GM18909 (cell line): Measurements from ENCODE around the gene L3MBTL3.
"Not testable (repeated sequence)": the region's sequence is repeated elsewhere in the genome, so short reads cannot be mapped to it uniquely, and the experiment has no call there.

Source experiments
- ATAC-seq: cut with Tn5 transposase; IDR thresholded peaks from one replicate; pipeline ENCODE4 v1.9.1; 2021; ENCODE audit warnings: mild to moderate bottlenecking; ENCODE audit not compliant: unreplicated experiment, poor library complexity

L3MBTL3 gene

DNA sequence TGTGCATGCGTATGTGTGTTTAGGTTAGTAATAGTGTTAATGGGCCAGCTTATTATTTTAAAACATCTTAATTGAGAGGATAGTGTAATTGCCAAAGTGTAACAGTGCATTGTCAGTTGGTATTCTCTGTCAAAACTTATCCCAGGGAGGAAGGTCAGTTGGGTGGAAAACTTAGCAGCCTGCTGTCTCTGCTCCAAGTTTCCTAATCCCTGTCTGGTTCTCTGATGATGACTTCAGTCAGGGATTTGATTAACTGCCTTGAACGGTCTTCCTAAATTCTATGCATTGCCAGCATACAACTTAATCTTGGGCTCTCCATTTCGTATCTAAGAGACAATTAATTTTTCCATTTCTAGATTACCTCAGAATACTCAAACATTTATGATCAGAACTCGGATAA, 51.1 kb downstream of the L3MBTL3 start:
- no peak for ATAC-seq

DNA sequence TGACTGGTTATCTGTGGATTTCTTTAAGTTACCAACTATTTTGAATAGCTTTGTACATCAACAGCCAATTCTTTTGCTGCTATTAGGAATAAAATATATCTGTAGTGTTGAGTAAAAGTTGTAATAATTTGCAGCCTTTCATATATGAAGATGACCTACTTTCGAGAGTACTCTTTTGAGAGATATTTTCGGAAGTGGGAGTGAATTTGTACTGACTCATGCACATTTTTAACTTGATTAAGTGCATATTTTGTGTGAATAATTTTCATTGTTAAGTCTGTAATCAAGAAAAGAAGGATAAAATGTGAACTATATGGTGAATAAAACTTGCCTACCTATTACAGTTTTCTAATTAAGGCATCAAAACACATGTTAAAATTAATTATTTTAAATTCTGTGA, 51.9 kb downstream of the L3MBTL3 start:
- ATAC-seq, result no peak

DNA sequence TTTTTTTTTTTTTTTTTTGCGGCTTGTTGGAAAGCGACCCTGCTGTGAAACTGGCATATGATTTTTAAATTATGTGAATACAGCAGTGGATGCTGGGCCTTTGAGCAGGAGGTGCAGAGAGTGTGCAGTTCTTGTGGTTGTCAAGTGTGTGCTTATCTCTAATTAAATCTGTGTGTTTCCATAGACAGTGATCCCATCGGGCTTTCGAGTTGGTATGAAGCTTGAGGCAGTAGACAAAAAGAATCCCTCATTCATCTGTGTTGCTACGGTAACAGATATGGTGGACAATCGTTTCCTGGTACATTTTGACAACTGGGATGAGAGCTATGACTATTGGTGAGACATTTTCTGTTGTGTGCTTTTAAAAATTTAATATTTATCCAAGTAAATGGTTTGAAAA, 52.4 kb downstream of the L3MBTL3 start:
- no peak for ATAC-seq

DNA sequence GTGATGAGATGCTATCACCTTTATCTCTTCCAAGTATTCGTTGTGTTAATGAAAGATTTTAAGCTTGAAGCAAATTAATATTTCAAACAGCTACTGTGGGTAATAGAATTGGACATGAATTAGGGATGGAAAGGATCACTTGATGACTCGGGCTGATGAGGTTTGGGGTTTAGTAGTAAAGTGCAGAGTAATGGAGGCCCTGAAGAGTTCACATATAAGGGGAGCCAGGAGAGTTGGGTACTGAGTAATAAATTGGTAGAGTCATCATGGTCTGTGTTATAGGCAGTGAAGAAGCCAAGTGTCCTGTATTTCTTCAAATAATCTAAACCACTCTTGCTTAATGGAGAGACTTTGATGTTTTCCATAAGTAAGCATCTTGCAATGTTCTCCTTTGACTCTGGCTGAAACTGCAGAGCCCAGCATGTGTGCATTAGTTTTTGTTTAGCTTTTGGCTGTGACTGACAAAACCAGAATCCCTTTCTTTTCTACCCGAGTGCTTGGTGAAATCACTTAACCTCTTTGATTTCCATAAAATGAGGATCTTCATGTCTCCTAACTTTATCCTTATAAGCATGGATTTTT, 57.6 kb downstream of the L3MBTL3 start:
- no peak for ATAC-seq

DNA sequence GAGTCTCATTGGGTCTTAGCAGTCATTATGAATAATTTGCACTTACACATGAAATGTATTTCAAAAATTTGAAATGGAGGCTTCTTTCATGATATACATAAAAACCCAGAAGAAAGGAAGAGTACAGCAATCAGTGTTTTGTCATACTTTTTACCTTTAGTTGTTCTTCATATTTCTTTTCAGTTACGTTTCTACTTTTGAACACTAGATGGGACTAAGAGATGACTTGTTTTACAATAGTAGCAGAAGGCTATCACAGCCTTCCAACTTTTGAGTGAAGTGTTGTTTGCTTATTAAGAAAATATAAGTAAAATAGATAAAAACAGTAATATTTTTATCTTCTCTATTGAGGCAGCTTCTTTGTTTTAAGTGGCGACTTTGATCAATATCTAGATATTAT, 58.1 kb downstream of the L3MBTL3 start:
- ATAC-seq, result no peak

DNA sequence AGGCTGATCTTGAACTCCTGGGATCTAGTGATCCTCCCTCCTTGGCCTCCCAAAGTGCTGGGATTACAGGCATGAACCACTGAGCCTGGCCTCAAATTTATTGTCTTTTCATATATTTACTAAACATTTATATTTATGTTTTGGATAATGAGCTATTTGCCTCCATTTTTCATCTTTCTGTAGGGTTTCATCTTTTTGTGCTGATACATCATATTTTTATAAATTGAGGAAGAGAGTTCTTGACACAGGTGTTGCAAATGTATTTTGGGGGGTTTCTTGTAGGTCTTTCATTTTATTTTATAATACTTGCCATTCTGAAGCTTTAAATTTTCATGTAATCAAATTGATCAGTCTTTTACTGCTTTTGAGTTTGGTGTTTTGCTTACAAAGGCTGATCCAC, 72.4 kb downstream of the L3MBTL3 start:
- ATAC-seq, result no peak

DNA sequence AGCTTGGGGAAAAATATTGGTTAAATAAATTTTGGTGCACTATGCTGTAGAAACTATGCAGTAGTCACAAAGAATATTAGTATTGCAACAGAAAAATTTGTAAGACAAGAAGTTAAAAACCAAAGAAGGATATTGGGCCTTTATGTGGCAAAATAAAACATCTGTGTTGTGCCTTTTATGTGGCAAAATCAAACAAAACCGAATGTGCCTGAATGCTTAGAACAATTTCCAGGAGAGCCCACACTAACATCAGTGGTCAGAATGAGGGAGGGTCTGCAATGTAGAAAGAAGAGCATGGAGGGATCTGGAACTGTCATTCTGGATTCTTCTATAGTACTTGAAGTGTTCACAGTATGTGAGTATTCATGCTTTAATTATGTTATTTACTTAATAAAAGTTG, 75.2 kb downstream of the L3MBTL3 start:
- ATAC-seq, result no peak

DNA sequence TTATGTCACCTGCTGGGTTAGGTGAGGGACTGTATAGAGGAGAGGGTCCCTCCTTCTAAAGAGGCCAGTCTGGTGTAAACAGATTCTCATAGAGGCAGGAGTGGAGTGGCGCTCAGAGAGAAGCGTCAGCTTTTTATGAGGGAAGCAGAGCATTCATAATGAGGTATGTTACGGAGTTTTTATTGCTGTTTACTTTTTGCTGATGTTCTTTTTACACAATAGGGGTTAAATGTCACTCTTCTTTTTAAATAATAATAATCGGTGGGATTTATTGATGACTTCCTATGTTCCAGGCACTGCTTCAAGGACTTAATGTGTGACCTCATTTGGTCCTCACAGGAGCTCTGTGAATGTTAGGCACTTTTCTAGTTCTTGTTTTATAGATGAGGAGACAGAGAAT, 79.9 kb downstream of the L3MBTL3 start:
- no peak for ATAC-seq

DNA sequence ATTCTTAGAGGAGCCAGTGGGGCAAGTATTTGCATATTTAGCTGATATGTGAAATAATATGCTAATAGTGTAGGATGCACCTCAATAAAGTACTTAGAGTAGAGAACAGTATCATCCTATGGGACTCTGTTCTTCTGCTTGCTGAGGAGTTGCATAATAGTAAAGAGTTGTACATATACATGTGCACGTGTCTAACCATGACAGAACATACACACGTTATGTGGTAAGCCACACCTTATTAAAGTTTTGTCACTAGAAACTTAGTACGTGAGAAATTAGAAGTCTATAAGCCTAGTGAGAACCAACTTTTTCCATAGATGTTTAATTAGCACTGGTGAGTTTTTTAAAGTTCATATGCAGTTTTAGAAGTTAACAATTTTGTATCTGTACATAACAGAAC, 80.7 kb downstream of the L3MBTL3 start:
- ATAC-seq, result no peak

DNA sequence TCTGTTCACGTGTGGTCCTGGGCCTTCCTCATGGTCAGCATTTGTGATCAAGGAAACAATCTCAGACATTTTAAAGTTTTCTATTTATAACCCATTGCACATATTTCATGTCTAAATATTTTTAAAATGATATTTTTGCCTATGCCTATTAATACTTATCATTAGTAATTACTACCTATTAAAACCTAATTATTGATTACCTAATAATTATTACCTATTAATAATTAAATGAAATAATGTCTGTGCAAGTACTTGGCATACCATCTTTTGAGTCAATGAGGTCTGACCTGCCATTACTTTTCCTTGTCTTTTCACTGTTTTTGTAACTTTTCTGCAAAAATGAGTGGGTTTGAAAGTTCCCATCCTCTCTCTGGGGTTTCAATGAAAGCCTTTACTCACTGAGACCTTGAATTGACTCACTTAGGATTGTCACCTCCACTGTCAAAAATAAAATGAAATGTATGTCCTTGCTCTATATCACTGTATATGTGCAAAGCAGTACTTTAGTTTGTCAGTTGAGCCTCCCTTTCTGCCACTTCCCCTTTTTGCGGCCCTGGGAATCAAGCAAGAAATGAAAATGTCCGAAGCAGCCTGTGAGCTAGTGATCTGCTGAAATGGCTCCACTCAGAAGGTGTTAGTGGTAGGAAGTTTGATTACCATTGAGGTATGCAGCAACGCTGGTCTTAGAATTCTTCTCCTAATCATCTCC, 87.8 kb downstream of the L3MBTL3 start:
- peak; percentile 93 for ATAC-seq

DNA sequence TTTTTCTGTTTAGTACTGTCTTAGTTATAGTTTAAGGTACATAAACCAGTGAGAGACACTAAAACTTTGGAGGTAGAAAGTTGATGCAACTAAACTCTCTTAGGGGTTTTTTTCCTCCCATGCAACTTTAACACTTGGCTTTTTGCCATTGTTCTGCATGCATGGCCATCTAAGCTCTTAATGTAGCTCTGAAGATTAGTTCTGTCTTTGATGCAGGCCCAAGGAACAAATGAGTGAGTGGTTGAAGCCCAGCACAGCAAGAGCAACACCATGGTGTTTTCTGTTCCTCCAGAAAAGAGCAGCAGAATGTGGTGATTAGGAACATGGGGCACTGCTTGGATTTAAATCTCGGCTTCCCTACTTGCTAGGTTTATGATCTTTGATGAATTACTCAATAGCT, 89.3 kb downstream of the L3MBTL3 start:
- ATAC-seq, result no peak

DNA sequence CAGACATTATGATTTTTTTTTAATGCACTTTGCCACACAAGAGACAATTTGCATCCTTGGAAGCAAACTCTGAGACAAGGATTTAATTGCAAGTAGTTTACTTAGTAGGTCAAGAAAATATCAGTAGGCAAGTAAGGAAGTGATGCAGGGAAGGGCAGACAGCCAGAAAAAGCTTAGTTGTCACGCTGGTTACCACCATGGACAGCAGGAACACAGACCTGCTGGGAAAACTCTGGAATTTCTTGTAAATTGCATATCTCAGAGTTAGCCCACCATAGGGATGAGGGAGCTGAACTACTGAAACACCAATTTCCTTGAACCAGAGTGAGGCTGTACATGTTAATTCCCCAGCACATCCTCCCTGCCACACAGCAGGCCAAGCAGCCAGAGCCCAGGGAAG, 92.7 kb downstream of the L3MBTL3 start:
- ATAC-seq, result no peak

DNA sequence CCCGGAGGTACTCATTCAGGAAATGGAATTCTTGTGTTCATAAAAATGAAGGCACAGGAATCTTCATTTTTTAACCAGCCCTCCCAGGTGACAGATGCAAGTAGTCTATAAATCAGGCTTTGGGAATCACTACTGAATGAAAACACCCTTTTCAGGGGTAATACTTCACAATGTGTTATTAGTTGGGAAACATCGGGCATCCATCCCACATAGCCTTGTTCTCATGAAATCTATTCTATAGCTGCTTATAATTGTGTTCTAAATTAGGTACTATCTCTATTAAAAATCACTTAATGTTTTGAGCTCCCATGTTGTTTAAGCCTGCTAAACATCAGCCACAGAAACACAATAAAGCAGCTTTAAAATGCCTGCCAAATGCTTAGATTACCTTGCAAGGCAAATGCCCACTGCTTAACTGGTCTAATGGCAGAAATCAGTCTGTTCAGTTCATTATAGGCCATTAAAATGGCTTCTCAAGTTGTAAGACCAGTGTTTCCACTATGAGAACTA, 94.9 kb downstream of the L3MBTL3 start:
- ATAC-seq, result no peak

DNA sequence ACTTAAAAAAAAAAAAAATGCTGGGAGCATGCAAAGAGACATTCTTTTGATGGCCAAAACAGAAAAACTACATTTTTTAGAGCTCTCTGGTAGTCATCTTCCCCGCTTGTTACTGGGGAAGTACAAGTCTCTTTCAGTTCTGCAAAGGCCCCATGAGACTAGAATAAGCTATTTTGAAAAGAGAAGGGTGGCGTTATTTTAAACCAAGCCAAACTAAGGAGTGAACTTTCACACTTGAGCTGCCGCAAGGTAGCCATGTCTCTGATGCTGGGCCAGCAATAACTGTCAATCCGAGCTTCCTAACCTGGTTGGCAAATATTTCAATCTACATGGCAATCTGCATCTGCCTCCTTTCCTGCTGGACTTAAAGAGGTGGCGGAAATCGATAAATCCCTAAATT, 96.7 kb downstream of the L3MBTL3 start:
- peak; percentile 89 for ATAC-seq

DNA sequence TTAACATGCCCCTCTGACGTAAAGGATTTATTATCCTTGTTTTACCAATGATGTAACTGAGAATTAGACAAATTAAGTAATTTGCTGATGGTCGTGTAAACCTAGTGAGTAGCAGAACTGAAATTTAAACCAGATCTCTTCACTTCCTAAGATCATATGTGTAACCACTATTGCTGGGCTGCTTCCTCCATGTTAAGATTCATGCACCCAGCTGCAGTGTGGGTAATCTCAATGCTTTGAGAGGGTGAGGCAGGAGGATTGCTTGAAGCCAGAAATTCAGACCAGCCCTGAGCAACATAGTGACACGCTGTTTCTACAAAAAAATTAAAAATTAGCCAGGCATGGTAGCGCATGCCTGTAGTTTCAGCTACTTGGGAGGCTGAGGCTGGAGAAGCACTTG, 97.9 kb downstream of the L3MBTL3 start:
- ATAC-seq, result peak; percentile 42

DNA sequence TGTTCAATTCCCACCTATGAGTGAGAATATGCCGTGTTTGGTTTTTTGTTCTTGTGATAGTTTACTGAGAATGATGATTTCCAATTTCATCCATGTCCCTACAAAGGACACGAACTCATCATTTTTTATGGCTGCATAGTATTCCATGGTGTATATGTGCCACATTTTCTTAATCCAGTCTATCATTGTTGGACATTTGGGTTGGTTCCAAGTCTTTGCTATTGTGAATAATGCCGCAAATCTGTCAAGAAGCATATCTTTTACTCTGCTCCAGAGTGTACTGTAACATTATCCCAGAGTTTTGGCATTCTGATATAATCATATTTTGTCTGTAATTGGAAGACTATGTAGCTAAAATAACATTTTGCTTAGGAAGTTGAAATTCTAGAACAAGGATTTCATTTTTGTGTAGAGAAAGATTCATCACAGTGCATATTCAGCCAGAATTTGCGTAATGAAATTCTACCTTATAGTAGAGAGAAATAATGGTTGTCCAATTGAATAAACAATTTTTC, 98.9 kb downstream of the L3MBTL3 start:
- ATAC-seq, result not testable (repeated sequence)

DNA sequence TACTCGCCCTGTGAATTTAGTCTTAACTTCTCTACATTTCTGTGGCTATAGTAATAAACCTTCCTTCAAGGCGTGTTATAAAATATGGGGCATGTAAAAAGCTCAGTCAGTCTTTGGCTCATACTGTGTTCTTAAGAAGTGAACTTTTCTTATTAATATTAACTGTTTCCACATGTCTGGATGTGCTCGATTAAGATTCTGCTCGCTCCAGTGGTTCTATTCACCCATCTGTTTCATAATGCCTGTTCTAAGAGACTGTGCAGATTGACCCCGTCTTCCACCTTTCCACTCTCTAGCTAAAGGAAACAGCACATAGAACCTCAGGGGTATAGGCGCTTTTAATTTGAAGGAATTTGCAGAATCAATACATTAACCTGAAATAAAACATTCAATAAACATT, 99.9 kb downstream of the L3MBTL3 start:
- ATAC-seq, result no peak

DNA sequence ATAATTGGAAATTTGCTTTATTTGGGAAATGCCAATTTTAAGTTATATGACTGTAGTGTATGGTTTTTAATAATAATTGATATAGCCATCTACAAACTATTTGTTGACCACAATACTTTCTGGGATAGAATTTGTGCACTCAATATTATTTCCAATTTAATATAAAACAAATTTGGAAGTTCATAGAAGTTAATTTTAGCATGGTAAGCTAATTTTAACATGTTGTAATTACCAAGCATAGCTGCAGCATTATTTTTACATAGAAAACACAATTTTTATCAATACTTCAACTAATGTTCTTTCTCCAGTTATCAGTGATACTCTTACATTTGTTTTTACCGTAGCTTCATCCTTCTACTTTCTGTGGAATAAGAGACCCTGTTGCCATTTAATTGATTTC, 100.8 kb downstream of the L3MBTL3 start:
- no peak for ATAC-seq

DNA sequence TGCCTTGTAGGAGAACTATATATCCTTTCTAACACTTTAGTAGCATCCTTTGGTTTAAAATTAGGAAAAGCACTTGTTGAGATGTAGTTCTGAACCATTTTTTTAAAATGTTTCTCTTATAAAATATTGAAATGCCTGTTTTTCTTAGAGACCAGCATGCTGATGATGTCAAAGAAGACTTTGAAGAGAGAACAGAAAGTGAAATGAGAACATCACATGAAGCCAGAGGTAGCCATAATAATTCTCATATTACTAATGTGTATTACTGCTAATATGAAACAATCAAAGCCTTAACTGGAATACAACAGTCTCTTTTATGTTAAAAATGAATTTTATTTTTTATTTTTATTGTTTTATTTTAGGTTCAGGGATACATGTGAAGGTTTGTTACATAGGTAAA, 102.3 kb downstream of the L3MBTL3 start:
- ATAC-seq, result no peak

DNA sequence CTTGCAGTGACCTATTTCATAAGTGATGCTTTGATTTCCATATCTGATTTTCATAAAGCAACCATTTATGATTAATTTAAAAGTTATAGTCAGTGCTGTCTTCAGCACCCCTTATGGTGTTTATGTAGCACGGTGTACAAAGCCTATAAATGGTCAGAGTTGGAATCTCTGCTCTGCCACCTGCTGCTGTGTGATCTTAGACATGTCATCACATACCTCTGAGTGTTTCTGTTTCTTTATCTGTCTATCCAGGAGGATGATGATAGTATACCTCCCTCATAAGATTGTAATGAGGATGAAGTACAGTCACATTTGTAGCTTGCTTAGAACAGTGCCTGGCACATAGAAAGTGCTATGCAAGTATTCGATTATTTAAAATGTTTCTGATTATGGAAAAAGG, 103.9 kb downstream of the L3MBTL3 start:
- ATAC-seq, result no peak

DNA sequence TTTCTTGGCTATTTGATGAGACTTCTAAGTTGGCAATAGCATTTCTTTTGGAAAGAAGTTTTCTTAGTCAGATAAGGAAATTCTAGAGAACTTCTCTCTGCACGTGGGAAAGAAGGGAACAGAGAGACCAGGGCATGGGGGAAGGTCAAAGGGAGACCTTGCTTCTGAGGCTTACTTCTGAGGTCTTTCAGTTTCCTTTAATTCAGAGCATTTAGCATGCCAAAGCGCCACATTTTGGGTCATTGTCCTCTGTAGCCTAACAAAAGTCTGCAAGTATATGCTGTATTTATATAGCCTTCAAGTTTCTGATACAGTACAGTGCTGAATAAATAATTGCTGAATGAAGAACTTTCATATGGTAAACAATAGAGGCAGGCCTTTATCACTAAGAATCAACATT, 108.8 kb downstream of the L3MBTL3 start:
- ATAC-seq, result no peak

DNA sequence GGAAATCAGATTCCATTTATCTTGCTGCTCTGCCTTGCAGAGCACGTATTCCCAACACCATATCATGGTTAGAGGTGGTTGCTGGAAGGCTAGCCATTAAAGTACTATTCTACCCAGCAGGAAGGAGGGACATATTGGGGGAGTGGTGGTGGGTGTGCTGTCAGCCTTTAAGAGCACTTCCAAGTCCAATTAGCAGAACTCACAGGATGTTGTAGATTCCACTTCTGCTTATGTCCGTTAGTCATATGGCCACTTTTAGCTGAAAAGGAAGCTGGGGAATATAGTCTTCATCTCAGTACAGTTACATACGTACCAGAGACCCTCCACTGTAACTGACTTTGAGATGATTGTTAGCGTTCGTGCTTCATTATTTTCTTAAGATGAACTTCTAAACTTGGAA, 109.9 kb downstream of the L3MBTL3 start:
- no peak for ATAC-seq
